ENCODE measurements around the gene SMIM22.

Gene SMIM22

GRCh38 chr16:4788910-4789309, 6.3 kb upstream of the SMIM22 start:
- TF ChIP-seq, protein P1, sequence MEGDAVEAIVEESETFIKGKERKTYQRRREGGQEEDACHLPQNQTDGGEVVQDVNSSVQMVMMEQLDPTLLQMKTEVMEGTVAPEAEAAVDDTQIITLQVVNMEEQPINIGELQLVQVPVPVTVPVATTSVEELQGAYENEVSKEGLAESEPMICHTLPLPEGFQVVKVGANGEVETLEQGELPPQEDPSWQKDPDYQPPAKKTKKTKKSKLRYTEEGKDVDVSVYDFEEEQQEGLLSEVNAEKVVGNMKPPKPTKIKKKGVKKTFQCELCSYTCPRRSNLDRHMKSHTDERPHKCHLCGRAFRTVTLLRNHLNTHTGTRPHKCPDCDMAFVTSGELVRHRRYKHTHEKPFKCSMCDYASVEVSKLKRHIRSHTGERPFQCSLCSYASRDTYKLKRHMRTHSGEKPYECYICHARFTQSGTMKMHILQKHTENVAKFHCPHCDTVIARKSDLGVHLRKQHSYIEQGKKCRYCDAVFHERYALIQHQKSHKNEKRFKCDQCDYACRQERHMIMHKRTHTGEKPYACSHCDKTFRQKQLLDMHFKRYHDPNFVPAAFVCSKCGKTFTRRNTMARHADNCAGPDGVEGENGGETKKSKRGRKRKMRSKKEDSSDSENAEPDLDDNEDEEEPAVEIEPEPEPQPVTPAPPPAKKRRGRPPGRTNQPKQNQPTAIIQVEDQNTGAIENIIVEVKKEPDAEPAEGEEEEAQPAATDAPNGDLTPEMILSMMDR (conservative IDR thresholded peaks at IDR 0.05; ENCODE audit: low read depth, low read length), result no peak
- no peak overlapping the region for H3K4me3 ChIP-seq (ENCODE audit: low read length)
- no peak for DNase-seq (ENCODE audit: low read depth)

DNA sequence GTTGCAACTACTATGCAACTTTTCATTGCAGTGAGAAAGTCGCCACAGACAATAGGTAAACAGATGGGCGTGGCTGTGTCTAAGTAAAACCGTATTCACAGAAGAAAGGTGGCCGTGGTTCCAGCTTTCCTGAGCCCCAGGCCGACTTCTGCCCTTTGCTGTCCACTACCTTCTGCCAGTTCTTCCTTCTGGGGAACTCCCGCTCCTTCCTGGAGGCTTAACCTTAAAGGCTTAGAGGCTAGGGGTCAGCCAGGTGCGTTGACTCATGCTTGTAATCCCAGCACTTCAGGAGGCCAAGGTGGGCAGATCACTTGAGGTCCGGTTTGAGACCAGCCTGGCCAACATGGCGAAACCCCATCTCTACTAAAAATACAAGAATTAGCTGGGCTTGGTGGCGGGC, 4.9 kb upstream of the SMIM22 start:
- no peak overlapping the region for H3K4me3 ChIP-seq (ENCODE audit: low read length)
- TF ChIP-seq, protein P1 (conservative IDR thresholded peaks at IDR 0.05; ENCODE audit: low read depth, low read length), result no peak
- no peak for DNase-seq (ENCODE audit: low read depth)

DNA sequence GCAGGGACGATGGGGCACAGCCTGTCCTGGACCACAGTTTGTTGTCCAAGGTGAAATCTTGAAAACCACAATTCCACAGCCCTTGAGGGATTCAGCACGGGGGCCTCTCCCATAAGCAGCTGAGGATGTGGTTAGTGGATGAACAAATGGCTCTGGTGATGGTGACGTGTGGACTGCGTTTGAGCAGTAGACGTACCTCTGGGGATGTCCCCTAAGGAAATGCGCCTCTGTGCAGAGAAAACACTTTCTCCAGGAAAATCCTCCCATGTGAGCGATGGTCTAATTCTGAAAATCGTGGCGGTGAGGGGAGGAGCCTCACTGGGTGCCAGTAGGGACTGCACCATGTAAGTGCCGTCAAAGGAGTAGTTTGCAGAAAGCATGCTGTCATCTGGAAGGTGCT, 4.3 kb upstream of the SMIM22 start:
- TF ChIP-seq, protein P1 (conservative IDR thresholded peaks at IDR 0.05; ENCODE audit: low read depth, low read length), result no peak
- DNase-seq (ENCODE audit: low read depth), result no peak
- H3K4me3 ChIP-seq (ENCODE audit: low read length), result no peak overlapping the region

DNA sequence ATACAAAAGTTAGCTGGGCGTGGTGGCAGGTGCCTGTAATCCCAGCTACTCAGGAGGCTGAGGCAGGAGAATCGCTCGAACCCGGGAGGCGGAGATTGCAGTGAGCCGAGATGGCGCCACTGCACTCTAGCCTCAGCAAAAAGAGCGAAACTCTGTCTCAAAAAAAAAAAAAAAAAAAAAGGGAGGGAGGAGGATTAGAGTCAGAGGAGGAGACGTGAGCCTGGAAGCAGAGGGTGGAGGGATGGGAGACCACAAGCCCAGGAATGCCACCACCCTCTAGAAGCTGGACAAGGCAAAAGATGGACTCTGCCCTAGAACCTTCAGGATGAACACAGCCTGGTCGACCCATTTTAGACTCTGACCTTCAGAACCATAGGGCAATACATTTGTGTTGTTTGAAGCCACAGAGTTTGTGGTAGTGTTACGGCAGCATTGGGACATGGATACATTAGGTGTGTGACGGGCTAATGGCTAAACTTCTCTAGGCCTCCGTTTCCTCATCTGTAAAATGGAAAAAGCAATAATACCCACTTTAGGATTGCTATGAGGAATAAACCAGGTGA, 2.1 kb upstream of the SMIM22 start:
- no peak for DNase-seq (ENCODE audit: low read depth)
- TF ChIP-seq, protein P1 (conservative IDR thresholded peaks at IDR 0.05; ENCODE audit: low read depth, low read length), result no peak
- H3K4me3 ChIP-seq (ENCODE audit: low read length), result no peak overlapping the region

DNA sequence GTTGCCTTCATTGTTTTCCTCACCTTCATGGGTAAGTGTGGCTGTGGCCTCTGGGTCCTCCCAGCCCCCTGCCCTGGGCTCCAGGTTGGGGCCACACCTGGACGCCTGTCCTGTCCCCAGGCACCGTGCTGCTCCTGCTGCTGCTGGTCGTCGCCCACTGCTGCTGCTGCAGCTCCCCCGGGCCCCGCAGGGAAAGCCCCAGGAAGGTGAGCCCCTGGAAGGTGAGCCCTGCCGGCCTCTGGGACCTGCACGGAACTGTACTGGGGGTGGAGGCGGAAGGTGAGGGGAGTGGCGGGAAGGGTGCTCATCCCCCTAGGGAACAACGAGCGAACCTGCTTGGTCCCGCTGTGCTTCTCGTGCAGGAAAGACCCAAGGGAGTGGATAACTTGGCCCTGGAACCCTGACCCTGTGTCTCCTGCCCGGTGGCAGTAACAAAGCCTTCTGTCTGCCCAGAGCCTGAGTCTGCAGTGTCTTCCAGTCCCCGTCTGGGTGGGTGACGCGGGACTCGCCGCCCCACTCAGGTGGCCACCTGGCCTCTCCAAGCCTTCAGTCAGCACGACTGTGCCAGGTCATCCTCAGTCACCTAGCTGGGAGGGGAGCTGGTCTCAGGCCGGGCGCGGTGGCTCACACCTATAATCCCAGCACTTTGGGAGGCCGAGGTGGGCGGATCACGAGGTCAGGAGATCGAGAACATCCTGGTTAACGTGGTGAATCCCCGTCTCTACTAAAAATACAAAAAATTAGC, 831 bp downstream of the SMIM22 start:
- no peak for DNase-seq (ENCODE audit: low read depth)
- H3K4me3 ChIP-seq (ENCODE audit: low read length), result no peak overlapping the region
- TF ChIP-seq, protein P1 (conservative IDR thresholded peaks at IDR 0.05; ENCODE audit: low read depth, low read length), result no peak

DNA sequence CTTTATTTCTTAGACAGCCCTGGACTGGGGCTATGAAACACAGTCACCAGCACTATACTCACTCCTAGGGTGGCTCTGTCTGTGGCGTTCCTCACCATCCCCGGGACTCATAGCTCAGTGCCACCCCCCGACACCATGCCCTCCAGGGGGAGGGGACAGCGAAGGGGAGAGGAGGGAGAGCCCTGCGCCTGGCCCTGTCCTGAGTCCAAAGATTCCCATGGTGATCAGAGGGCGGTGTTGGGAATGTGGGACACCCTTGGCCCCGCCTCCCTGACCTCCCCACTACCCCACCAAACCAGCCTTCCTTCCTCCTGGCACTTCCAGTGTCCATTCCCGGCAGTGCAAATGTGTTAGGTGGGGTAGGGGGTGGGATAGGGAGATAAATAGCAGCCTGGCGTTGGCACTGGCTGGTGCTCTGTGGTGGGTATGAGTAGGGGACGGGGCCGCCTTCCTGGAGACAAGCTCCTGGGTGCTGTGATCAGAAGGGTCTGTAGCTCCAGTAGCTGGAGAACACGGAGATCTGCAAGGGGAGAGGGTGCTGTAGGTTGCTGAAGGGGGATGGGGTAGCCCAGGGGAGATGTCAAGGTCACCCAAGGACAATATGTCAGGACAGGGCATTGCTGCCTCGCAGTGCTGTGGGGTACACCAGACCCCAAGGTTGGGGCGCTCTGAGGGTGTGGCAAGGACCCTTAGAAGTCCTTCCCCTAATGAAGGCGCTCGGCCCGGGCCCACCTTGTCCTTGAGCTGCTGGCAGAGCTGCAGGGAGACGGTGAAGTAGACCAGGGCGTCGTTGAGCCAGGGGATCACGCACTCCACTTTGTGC, 2.0 kb downstream of the SMIM22 start:
- TF ChIP-seq, protein P1 (conservative IDR thresholded peaks at IDR 0.05; ENCODE audit: low read depth, low read length), result no peak
- H3K4me3 ChIP-seq (ENCODE audit: low read length), result no peak overlapping the region
- DNase-seq (ENCODE audit: low read depth), result no peak

Data from retinal pigment epithelial cell (primary cell).